ENCODE measurements around the gene MAP2K2.

MAP2K2 gene

GRCh38 chr19:4099041-4099764, 24.7 kb downstream of the MAP2K2 start:
- no peak for DNase-seq (ENCODE audit: low read depth)

DNA sequence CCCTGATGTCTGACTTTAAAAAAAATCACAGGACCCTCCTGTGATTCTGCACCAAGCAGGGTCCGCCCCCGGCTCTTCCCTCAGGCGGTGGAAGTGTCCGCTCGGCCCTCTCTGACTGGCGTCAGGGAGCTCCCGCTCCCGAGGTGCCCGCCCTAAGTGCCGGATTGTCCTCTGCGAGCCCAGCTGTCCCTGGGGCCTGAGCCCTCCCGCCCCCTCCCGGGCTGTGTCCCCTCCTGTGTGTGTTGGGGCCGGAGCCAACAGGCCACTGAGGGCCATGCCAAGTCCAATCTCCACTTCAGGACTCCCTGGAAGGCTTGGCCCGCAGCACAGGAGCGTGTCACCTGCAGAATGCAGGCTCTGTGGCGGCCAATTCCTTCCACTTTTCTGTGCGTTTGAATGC, 25.4 kb downstream of the MAP2K2 start:
- no peak for DNase-seq (ENCODE audit: low read depth)

GRCh38 chr19:4097501-4097900, 26.4 kb downstream of the MAP2K2 start:
- DNase-seq (ENCODE audit: low read depth) = no peak

DNA sequence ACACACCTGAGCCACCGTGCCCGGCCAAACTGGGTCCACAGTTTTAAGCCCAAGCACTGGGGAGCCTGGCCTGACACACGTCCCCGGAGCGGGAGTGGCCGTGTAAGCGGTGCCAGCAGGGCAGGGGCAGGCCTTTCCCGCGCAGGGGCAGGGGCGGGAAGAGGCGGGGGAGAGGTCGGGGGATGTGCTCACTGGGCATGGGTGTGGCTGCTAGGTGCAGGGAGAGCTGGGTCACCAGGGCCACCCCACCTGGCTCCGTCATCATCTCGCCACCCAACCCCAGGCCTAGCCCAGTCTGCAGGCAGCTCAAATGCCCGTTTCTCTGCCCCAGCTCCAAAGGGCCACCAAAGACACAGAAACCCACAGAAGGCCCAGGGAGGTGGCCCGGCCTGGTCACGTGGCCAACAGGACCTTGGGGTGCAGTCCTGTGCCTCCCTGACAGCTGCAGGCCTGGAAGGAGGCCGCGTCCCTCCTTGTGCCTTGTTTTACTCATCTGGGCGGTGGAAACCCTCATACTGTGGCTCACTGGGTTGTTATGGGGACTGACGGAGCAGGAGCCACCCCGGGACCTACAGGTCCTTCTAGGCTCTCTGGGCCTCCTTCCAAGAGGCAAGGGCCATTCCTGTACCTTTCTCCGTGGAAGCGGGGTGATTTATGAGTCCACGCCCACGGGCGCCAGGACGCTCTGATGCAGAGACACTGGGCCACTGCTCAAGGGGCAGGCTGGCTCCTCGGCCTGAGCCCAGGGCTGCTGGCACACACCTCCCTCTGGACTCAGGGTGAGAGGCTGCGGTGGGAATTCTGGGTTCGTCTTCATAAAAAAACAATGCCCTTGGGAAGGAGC, 27.7 kb downstream of the MAP2K2 start:
- no peak for DNase-seq (ENCODE audit: low read depth)

GRCh38 chr19:4095488-4095844, 28.5 kb downstream of the MAP2K2 start:
- no peak for DNase-seq (ENCODE audit: low read depth)

GRCh38 chr19:4094761-4095487, 29.0 kb downstream of the MAP2K2 start:
- DNase-seq (ENCODE audit: low read depth) = no peak

DNA sequence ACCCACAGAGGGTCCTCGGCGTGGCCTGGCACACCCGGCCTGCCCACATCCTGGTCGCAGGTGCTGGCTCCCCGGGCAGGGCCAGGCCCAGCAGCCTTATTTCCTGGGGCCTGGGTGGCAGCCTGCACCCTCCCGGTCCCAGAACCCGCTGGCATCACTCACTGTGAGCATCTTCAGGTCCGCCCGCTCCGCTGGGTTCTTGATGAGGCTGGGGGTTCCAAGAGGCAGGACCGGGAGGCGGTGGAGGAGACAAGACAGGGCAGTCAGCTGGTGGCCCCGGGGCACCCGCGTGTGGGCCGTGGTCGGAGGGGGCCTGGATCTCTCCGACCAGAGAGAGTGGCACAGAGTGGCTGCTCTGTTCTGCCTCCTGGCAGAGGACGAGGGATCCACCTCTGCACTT, 29.6 kb downstream of the MAP2K2 start:
- DNase-seq (ENCODE audit: low read depth) = no peak

DNA sequence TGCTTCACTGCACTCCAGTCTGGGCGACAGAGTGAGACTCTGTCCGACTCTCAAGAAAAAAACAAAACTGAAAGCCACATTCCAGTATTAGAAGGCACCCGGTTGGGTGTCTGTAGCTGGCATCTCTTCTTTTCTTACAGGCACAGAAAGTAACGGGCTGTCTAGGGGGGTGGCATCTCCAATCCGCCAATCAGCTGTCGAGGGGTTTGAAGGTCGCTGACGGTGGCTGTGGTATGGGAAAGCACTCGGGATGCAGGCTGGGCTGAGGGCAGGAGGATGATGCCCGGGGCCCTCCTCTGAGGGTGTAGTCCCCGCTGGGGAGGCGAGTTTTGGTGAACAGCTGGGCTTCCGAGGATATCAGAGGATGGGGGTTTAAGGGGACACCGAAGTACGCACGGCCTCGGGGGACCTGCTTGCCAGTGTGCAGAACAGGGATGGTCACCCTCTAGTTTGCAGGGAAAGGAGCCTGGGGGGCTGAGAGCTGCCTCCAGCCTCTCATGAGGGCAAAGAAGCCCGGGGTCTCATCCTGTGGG, 30.2 kb downstream of the MAP2K2 start:
- DNase-seq (ENCODE audit: low read depth) = no peak

DNA sequence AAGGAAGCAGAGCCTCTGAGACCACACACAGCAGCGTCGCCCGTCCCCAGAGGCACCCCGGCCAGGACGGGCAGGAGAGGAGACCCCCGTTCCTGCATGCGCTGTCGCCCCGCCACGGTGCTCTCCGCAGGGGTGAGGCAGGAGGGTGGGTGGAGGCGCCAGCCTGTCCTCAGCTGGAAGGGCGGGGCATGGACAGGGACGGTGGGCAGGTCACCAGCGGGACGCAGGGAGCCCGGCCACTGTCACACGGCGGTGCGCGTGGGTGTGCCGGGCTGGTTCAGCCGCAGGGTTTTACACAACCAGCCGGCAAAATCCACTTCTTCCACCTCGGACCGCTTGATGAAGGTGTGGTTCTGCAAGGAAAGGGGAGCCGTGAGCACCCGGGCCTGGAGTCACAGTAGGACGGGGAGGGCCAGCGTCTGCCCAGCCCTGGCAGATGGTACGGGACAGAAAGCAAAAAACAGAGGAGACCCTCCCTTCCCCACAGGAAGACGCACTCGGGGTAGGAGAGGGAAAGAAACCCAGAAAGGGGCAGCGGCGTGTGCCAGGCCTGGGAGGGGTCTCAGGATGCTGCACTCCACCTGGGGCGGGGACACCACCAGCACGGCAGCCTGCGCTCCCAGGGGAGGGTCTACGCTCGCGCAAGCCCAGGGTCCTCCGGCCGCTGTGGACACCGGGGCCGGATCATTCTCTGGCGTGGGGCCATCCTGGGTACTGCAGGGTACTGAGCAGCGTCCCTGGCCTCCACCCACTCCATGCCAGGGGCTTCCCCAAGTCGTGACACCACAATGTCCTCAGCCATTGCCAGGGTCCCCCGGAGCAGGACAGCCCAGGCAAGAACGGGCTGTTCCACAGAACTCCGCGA, 33.3 kb downstream of the MAP2K2 start:
- no peak for DNase-seq (ENCODE audit: low read depth)

DNA sequence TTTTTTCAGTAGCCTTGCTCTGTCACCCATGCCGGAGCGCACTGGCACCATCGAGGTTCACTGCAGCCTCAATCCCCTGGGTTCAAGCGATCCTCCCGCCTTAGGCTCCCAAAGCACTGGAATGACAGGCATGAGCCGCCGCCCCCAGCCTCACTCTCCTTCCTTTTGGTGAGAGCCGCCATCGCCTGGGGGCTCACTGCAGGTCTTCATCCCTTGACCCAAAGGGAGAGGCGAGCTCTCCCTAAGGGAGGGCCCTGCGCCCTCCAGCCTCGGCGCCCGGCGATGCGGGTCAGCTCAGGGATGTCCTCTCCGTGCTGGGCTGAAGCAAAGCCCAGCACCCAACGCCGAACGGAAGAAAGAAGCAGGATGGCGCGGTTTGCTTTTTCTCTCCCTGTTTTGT, 34.0 kb downstream of the MAP2K2 start:
- no peak for DNase-seq (ENCODE audit: low read depth)

- DNase-seq (ENCODE audit: low read depth) = no peak
Measured at GRCh38 chr19:4089400-4089908, 34.5 kb downstream of the MAP2K2 start.

DNA sequence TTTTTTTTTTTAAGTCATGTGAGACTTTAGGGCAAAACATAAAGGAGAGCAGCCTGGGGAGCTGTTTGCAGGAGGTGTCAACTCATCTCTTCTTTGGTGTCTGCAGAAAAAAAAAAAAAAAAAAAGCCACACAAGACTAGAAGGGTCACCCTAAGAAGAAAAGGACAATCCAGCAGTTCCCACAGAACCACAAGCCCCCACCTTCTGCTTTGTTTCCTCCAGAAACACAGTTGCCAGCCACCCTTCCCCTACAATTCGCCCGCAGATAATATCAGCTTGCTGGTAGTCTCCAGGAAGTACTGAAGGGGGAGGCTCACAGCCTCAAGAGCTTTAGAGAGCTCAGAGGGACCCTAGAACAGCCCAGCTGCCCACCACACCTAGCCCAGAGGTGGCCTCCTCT, 34.9 kb downstream of the MAP2K2 start:
- no peak for DNase-seq (ENCODE audit: low read depth)

GRCh38 chr19:4087787-4088679, 35.9 kb downstream of the MAP2K2 start:
- no peak for DNase-seq (ENCODE audit: low read depth)

- no peak for DNase-seq (ENCODE audit: low read depth)
Measured at GRCh38 chr19:4086411-4086867, 37.5 kb downstream of the MAP2K2 start.

DNA sequence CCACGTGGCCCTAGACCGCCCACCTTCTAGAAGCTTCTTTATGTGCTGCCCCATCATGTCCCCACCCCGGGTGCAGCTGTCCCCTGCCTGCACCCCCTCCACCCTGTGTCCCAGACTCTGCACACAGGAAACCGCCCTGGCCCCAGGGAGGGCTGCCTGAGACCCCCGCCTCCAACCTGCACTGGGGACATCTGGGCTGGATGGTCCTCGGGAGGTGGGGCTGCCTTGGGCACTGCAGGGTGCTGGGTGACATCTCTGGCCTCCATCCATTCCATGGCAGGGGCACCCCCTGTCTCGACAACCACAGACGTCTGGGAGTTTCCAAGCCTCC, 39.4 kb downstream of the MAP2K2 start:
- no peak for DNase-seq (ENCODE audit: low read depth)

DNA sequence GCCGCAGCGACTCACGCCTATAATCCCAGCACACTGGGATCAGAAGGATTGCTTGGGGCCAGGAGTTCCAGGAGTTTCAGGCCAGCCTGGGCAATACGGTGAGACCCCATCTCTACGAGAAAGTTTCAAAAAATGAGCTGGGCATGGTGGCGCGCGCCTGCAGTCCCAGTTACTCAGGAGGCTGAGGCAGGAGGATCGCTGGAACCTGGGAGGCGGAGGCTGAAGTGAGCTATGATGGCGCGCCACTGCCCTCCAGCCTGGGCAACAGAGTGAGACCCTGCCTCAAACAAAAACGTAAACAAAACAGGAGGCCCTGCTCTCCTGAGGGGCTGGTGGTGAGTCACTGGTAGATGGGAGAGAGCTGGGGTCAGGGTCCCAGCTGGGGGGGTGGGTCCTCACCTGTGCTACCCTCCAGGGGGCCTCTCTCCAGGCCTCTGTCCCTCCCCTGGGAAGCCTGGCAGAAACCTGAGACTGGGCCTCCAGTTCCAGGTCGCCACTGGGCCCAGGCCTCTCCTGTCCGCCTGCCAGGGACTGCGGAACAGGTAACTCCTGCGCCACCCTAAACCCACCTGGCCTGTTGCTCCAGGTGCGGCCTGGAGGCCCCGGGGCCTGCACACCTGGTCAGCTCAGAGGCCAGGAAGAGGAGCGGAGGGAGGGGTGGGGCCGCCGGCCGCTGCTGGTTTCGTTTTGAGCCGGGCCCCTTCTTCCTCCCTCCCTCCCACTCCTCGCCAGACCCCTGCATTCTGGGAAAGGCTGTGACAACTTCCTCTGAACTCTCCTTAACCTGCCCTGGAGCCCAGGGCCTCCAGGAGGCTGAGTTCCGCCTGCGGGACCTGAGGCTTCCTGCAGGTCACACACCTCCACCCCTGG, 40.0 kb downstream of the MAP2K2 start:
- no peak for DNase-seq (ENCODE audit: low read depth)

DNA sequence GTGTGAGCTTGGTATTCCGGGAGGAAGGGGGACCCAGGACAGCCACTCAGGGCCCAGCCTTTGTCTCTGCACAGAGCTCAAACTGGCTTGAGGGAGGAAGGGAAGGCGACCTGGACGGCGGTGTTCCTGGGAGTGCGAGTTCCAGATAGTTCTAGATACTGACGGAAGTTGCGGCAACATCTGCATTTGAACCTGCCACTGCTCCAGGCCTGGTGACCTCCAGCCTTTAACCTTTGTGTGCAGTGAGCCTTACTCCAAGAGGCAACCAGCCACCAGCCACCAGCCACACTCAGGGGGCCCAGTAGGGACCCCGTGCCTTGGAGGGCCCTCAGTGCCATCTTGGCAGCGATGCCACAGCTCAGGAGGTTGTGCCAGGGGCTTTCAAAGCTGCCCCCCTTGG, 41.8 kb downstream of the MAP2K2 start:
- no peak for DNase-seq (ENCODE audit: low read depth)

- no peak for DNase-seq (ENCODE audit: low read depth)
Measured at GRCh38 chr19:4081441-4082129, 42.3 kb downstream of the MAP2K2 start.

GRCh38 chr19:4080473-4080872, 43.4 kb downstream of the MAP2K2 start:
- DNase-seq (ENCODE audit: low read depth) = no peak

Measured in stimulated activated CD8-positive, alpha-beta memory T cell treated with anti-CD3 and anti-CD28 coated beads, Interleukin-15, amount 100 ng/mL, for 1 hour (primary cell).